GM10266 (cell line): ENCODE measurements around the gene RAB7B.

ENCODE experiments used
- DNase-seq: peaks from one replicate; pipeline ENCODE4 v3.0.0; 2012; ENCODE audit errors: extremely low spot score
- TF ChIP-seq, protein P1 (sequence below): IDR thresholded peaks from 2 replicates; pipeline ENCODE4 v1.5.1; 2012; ENCODE audit warnings: mild to moderate bottlenecking, low read depth; ENCODE audit not compliant: control insufficient read depth, insufficient read depth; ENCODE audit errors: missing control alignments

The RAB7B gene

DNA sequence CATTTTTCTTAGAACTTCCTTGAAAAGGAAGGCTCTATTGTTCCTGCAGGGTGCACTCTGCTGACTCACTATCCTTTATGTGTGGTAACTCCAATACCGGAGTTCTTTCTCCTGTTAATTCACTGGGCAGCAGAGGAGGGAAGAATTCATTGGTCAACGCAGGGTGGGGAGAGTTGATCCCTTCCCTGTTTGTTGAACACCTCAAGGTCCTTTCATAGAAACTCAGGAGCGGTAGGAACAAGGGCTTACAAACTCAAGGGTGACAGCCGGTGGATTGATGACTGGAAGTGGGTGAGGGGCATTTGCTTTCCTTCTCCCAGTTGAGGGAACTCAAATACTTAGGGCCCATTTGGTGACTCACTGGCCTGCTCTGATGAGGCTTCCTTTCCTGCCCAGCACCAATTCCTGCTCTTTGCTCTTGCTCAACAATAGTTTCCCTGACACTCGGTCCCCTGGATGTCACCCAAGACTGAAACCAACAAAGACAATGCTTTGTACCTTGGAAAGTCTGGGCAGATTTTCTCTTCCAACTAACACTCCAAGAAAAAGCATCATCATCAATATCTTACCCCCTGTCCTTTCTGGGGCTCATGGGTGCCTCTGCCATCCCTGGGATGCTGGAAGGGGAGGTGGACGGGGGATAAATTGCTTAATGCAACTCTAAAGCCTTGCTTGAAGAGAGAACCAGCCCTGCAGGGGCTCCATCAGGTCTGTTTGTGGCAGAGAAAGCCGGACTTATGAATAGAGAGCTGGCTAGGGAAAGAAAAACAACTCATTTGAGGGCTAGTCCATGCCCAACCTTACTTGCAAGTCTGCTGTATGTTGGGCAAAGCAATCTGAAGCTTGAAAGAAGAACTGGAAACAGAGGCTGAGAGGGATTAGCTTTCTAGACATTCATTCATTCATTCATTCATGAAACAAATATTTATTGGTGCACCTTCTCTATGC lies 69.2 kb downstream of the RAB7B start:
- TF ChIP-seq, protein P1, sequence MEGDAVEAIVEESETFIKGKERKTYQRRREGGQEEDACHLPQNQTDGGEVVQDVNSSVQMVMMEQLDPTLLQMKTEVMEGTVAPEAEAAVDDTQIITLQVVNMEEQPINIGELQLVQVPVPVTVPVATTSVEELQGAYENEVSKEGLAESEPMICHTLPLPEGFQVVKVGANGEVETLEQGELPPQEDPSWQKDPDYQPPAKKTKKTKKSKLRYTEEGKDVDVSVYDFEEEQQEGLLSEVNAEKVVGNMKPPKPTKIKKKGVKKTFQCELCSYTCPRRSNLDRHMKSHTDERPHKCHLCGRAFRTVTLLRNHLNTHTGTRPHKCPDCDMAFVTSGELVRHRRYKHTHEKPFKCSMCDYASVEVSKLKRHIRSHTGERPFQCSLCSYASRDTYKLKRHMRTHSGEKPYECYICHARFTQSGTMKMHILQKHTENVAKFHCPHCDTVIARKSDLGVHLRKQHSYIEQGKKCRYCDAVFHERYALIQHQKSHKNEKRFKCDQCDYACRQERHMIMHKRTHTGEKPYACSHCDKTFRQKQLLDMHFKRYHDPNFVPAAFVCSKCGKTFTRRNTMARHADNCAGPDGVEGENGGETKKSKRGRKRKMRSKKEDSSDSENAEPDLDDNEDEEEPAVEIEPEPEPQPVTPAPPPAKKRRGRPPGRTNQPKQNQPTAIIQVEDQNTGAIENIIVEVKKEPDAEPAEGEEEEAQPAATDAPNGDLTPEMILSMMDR: no peak
- no peak for DNase-seq

DNA sequence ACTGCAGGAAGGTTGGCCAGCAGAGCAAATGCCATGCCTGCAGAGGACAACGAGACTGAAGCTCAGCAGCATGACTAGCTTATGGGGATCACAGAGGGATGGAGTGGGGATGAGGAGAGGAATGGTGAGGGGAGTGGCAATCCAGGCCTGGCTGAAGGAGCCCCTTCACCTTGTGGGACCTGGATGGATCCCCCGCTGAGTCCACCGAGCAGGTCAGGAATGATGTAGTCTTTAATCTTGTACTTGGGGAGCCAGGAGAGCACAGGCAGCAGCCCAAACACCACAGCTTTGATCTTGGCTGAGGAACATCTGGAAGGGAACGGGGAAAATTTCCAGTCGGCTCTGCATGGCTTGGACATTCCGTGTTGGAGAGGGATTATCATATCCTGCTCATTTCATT lies 70.4 kb downstream of the RAB7B start:
- TF ChIP-seq, protein P1: no peak
- no peak for DNase-seq

DNA sequence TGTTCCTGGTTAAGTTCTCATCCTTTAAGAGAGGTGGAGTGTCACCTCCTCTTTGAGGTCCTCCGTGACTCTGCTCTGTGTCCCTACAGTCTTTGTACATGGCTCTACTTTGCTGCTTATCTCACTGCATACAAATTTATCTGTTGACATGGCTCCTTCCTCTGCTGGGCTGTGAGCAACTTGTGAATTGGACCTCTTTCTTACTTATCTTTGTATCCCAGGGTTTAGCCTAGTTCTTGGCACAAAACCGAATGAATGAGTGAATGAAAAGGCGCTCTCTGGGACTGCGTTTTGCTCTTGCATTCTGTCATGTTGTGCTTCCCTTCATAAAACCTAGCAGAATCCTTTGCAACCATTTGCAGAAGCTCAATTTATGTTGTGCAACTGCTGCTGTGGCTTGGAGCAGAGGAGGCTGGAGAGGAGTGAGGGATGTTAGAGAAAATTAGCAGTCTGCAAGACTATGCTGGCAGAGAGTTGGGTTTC lies 72.4 kb downstream of the RAB7B start:
- TF ChIP-seq, protein P1: no peak
- no peak for DNase-seq

DNA sequence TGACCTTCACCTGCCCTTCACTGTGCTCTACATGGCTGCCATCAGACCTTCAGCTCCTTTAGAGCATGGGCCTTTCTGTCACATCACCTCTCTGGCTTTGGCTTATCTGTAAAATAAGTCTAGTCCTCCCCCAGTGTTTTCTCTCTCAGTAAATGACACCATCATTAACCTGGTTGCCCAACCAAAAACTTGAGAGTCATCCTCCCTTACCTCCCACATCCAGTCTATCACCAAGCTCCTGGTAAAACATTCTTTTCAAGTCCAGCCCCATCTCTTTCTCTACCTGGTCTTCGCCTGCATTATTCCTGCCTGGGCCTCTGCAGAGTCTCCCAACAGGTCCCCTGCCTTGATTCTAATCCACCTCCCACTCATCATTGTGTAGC lies 73.0 kb downstream of the RAB7B start:
- TF ChIP-seq, protein P1: no peak
- DNase-seq: no peak

DNA sequence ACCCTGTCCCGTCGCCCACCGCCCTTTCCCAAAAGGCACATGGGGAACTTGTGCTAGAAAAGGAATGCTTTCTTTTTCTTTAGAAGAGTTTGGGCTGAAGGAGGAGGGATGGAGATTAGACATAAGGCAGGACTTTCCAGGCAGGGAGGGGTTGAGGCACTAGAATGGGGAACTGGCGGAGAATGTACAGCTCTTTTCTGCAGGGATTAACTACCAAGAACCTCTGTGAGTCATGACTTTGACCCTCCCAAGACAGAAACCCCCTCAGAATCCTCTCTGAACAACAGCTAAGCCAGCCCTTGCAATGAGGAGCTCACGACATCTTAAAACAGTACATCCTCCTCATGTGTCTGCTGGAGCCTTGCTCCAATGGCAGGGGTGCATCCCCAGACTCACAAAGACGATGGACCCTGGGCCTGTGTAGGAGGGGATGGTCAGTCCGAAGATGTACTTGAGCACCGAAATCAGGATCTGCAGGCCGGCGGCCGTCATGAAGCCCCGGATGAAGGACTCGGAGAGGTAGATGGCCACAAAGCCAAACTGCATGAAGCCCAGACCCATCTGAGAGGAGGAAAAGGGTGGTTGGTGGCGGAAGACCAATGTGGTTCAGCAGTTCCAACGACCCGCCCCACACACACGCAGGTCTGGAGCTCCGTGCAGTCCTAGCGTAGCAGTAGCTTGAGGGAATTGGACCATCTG lies 73.5 kb downstream of the RAB7B start:
- TF ChIP-seq, protein P1: no peak

DNA sequence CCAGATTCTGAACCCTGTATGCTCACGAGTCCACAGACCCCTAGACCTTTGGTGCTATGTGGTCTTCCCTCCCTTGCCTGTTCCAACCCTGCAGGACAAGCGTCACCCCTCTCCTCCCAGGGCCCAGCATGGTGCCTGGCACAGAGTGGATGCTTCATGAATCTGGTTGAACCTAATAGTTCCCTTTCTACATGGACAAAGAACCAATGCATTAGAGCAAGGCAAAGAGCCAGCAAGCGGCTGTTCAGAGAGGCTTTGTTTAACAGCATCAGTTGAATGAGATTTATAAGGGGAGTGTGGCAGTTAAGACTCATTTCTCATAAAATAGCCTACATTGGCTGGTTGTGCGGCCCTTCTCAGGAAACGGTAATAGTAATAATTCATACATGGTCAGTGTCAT lies 74.9 kb downstream of the RAB7B start:
- no peak for DNase-seq
- TF ChIP-seq, protein P1: no peak

More for the DNA sequence above, 73.5 kb downstream of the RAB7B start:
- DNase-seq: no peak
